T-cell (primary cell): ENCODE results near the gene TRIM14. TPM values are rescaled to one million over a fixed set of nuclear protein-coding genes. Genes with fewer than 3 reads are reported as not detected.
"Not testable (repeated sequence)": the region's sequence is repeated elsewhere in the genome, so short reads cannot be mapped to it uniquely, and the experiment has no call there.

ENCODE experiments used
- ATAC-seq, 4 experiments: fragments of 200-7000 bp in 3 of 4; fragments of 150-1000 bp in 1 of 4; cut with Tn5 transposase; replicated peaks in 1 of 4; 1 replicate in 3 of 4; 2 replicates in 1 of 4; pipeline ENCODE4 v1.10.0; 2021; ENCODE audit warnings: moderate library complexity in 3 of 4, mild to moderate bottlenecking in 2 of 4, moderate number of reproducible peaks in 1 of 4
- CTCF ChIA-PET, 2 donors: fragments of 300-600 bp; sonication (Branson Sonifier 250); formaldehyde crosslinking; loops; one replicate each; lab custom pipeline; 2022; ENCODE audit warnings: antibody characterized with exemption in 2 of 2; lab: Charles Lee
- POLR2A ChIA-PET, 2 donors: fragments of 300-600 bp; sonication (Branson Sonifier 250); formaldehyde crosslinking; loops; one replicate each; lab custom pipeline; 2022; ENCODE audit warnings: antibody characterized with exemption in 2 of 2; lab: Charles Lee
- DNase-seq, 35 experiments: peaks; one replicate each; pipeline versions ENCODE4 v3.0.0 to v3.0.0-alpha.2; 2013 to 2023
- H3K27ac ChIP-seq: one replicate; pipeline ENCODE4 v1.5.1; 2013; ENCODE audit warnings: low read length
- H3K27me3 ChIP-seq, 2 experiments: replicated peaks in 1 of 2; 1 replicate in 1 of 2; 2 replicates in 1 of 2; pipeline versions ENCODE4 v1.6.1 to v1.7.0; 2013; ENCODE audit warnings: low read length in 1 of 2, mixed read lengths in 1 of 2; ENCODE audit not compliant: control insufficient read depth in 2 of 2, insufficient read depth in 2 of 2; ENCODE audit errors: extremely low read depth in 1 of 2
- H3K36me3 ChIP-seq, 2 donors: 1 replicate in 1 of 2; 2 replicates in 1 of 2; pipeline versions ENCODE4 v1.6.1 to v1.7.0; 2013; ENCODE audit warnings: low read length in 1 of 2; ENCODE audit not compliant: control insufficient read depth in 2 of 2, insufficient read depth in 1 of 2; ENCODE audit errors: extremely low read depth in 1 of 2
- H3K4me1 ChIP-seq, 2 experiments: 1 replicate in 1 of 2; 2 replicates in 1 of 2; pipeline versions ENCODE4 v1.6.1 to v1.7.0; 2013; ENCODE audit warnings: low read length in 2 of 2, mixed read lengths in 1 of 2; ENCODE audit not compliant: insufficient read depth in 2 of 2, control insufficient read depth in 1 of 2; ENCODE audit errors: extremely low read depth in 1 of 2
- H3K4me3 ChIP-seq, 2 donors: 1 replicate in 1 of 2; 2 replicates in 1 of 2; pipeline versions ENCODE4 v1.5.1 to v1.7.0; 2013; ENCODE audit warnings: mild to moderate bottlenecking in 2 of 2, low read length in 1 of 2, moderate library complexity in 1 of 2; ENCODE audit not compliant: control insufficient read depth in 1 of 2; ENCODE audit errors: extremely low read depth in 1 of 2
- H3K9me3 ChIP-seq: 2 replicates; pipeline ENCODE4 v1.7.0; 2013
- H3K27ac Mint-ChIP-seq, 2 donors: one replicate each; pipeline ENCODE4 v1.8.0; 2020 to 2021; ENCODE audit warnings: mild to moderate bottlenecking in 2 of 2, mixed read lengths in 2 of 2
- H3K27me3 Mint-ChIP-seq, 2 donors: one replicate each; pipeline ENCODE4 v1.8.0; 2021 to 2022; ENCODE audit warnings: mixed read lengths in 2 of 2
- H3K36me3 Mint-ChIP-seq: one replicate; pipeline ENCODE4 v1.8.0; 2021; ENCODE audit warnings: mixed read lengths
- H3K4me1 Mint-ChIP-seq, 3 donors: one replicate each; pipeline ENCODE4 v1.8.0; 2020 to 2022; ENCODE audit warnings: mixed read lengths in 3 of 3, mild to moderate bottlenecking in 1 of 3
- H3K4me3 Mint-ChIP-seq, 3 donors: one replicate each; pipeline ENCODE4 v1.8.0; 2020 to 2022; ENCODE audit warnings: mild to moderate bottlenecking in 3 of 3, mixed read lengths in 3 of 3, moderate library complexity in 3 of 3
- H3K9me3 Mint-ChIP-seq, 3 donors: one replicate each; pipeline ENCODE4 v1.8.0; 2020 to 2022; ENCODE audit warnings: mixed read lengths in 3 of 3
- WGBS: methylation state at CpG from one replicate; pipeline ENCODE4 v1.1.5; 2013; ENCODE audit warnings: missing lambda C conversion rate; ENCODE audit not compliant: insufficient coverage; 5-methylcytosine and 5-hydroxymethylcytosine counted together
- total RNA-seq, 35 experiments: library from RNA in 6 of 35; stranded (reverse) in 6 of 35; fragments of 120-200 nt in 1 of 35; gene quantifications; one replicate each; pipeline versions ENCODE4 v1.2.1 to v1.2.4 and lab custom pipeline; 2013 to 2026

The TRIM14 gene
- total RNA-seq, 5 donors from 2014 or later (not counting 1 experiment from before 2014, with no cell fraction given) = 75.7 to 98.9 (median 85.3) TPM

DNA sequence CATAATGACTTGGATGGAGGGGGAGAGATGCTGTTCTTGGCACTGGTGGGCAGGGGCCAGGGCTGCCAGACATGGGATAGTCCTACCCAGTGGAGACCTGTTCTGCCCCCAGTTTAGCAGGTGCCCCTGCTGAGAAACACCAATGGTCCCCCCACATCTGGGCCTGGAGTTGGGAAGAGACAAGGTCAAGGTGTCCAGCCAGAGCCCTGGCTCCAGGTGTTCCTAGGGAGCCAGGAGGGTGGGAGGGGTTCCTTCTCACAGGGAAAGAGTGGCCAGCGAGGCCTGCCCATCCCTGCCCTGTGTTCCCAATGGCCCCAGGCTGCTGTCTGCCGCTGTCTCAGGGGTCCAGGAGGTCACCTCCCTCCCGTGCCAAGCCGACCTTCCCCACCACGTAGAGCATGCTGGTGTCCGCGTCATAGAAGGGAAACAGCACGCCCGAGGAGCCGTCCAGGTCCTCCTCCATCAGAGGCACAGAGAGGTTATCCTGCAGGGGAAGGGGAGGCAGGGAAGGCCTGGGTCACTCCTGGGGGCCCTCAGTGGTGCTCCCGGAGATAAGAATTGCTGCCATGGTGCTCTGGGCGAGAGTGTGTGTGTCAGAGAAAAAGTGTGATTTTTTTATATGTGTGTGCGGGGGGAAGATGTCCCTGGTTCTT is 11.7 kb upstream of the TRIM14 start:
- no peaks in the 10 kb centered on the region for H3K9me3 ChIP-seq
- H3K4me3 ChIP-seq = no peak overlapping the region
- CTCF ChIA-PET = interaction anchor here in 1 of 2 donors (1.0 kb wide), 1 partner anchor 57 kb away, joined by 3 read pairs; no protein-coding TSS in a partner anchor
- H3K36me3 Mint-ChIP-seq = peaks cover 36% of the 10 kb centered on the region
- H3K4me1 ChIP-seq = peaks cover 0 to 5% of the 10 kb centered on the region in 2 experiments
- peaks cover 5 to 61% of the 10 kb centered on the region in 2 donors for H3K36me3 ChIP-seq
- H3K27me3 Mint-ChIP-seq = no peaks in the 10 kb centered on the region
- H3K4me3 Mint-ChIP-seq = no peak overlapping the region
- H3K27ac ChIP-seq = no peak overlapping the region
- H3K27me3 ChIP-seq = peaks cover 0 to 2% of the 10 kb centered on the region in 2 experiments
- POLR2A ChIA-PET = no interaction called here
- DNase-seq (no peak), ATAC-seq (no peak)
- 98% methylated on average over 7 of the region's 13 CpGs for WGBS
- H3K9me3 Mint-ChIP-seq = no peaks in the 10 kb centered on the region
- H3K4me1 Mint-ChIP-seq = peaks cover 0 to 12% (median 0%) of the 10 kb centered on the region in 3 donors
- H3K27ac Mint-ChIP-seq = peak overlapping the region; percentile 16 to 55

GRCh38 chr9:98130060-98130459 is 11.0 kb upstream of the TRIM14 start:
- peaks cover 38% of the 10 kb centered on the region for H3K36me3 Mint-ChIP-seq
- peak overlapping the region; percentile 43 to 58 for H3K27ac Mint-ChIP-seq
- H3K9me3 Mint-ChIP-seq, H3K4me3 ChIP-seq, H3K27me3 Mint-ChIP-seq, H3K9me3 ChIP-seq, DNase-seq, H3K4me1 ChIP-seq, H3K27me3 ChIP-seq, ATAC-seq, H3K4me3 Mint-ChIP-seq, H3K27ac ChIP-seq, CTCF ChIA-PET, POLR2A ChIA-PET: not testable (repeated sequence)
- H3K4me1 Mint-ChIP-seq = peaks cover 0 to 12% (median 0%) of the 10 kb centered on the region in 3 donors
- peaks cover 5 to 58% of the 10 kb centered on the region in 2 donors for H3K36me3 ChIP-seq
- WGBS = 93% methylated on average over 4 of the region's 4 CpGs

- peaks cover 5 to 61% of the 10 kb centered on the region in 2 donors for H3K36me3 ChIP-seq
- H3K4me3 ChIP-seq = no peak overlapping the region
- 83% methylated on average over 5 of the region's 10 CpGs for WGBS
- no peaks in the 10 kb centered on the region for H3K9me3 ChIP-seq
- Mint-ChIP-seq H3K9me3 (no peaks in the 10 kb centered on the region), H3K4me1 (peaks cover 0 to 12% (median 0%) of the 10 kb centered on the region in 3 donors), H3K27me3 (no peaks in the 10 kb centered on the region), H3K36me3 (peaks cover 38% of the 10 kb centered on the region), H3K27ac (peak overlapping the region; percentile 66 to 78), H3K4me3 (no peak overlapping the region)
- CTCF ChIA-PET = no interaction called here
- H3K27ac ChIP-seq = no peak overlapping the region
- DNase-seq (no peak), ATAC-seq (no peak)
- POLR2A ChIA-PET = no interaction called here
- H3K4me1 ChIP-seq = peaks cover 0 to 5% of the 10 kb centered on the region in 2 experiments
- H3K27me3 ChIP-seq = no peaks in the 10 kb centered on the region
Measured at GRCh38 chr9:98129451-98129881, 10.4 kb upstream of the TRIM14 start.

GRCh38 chr9:98128316-98128715 is 9.3 kb upstream of the TRIM14 start:
- H3K27me3 Mint-ChIP-seq = no peaks in the 10 kb centered on the region
- peaks cover 3 to 59% of the 10 kb centered on the region in 2 donors for H3K36me3 ChIP-seq
- no peaks in the 10 kb centered on the region for H3K27me3 ChIP-seq
- POLR2A ChIA-PET = interaction anchor here in 1 of 2 donors (0.6 kb wide), 1 partner anchor 155 kb away, joined by 3 read pairs; no protein-coding TSS in a partner anchor
- no peak overlapping the region for H3K4me3 Mint-ChIP-seq
- H3K4me1 Mint-ChIP-seq = peaks cover 0 to 10% (median 0%) of the 10 kb centered on the region in 3 donors
- DNase-seq (no peak), ATAC-seq (no peak)
- H3K27ac ChIP-seq = no peak overlapping the region
- no peak overlapping the region for H3K4me3 ChIP-seq
- H3K36me3 Mint-ChIP-seq = peaks cover 41% of the 10 kb centered on the region
- 97% methylated on average over 16 of the region's 16 CpGs for WGBS
- H3K9me3 Mint-ChIP-seq = no peaks in the 10 kb centered on the region
- peaks cover 0 to 5% of the 10 kb centered on the region in 2 experiments for H3K4me1 ChIP-seq
- no peak overlapping the region for H3K27ac Mint-ChIP-seq
- no peaks in the 10 kb centered on the region for H3K9me3 ChIP-seq
- CTCF ChIA-PET = interaction anchor here in 1 of 2 donors (0.6 kb wide), 1 partner anchor 54 kb away, joined by 3 read pairs; no protein-coding TSS in a partner anchor

GRCh38 chr9:98127226-98127625 is 8.2 kb upstream of the TRIM14 start:
- Histone ChIP-seq H3K9me3 (no peaks in the 10 kb centered on the region), H3K4me3 (no peak overlapping the region), H3K36me3 (peaks cover 3 to 49% of the 10 kb centered on the region in 2 donors), H3K27me3 (no peaks in the 10 kb centered on the region), H3K27ac (no peak overlapping the region), H3K4me1 (peaks cover 0 to 13% of the 10 kb centered on the region in 2 experiments)
- Mint-ChIP-seq H3K9me3 (no peaks in the 10 kb centered on the region), H3K27ac (no peak overlapping the region), H3K4me1 (peaks cover 8 to 14% (median 8%) of the 10 kb centered on the region in 3 donors), H3K27me3 (no peaks in the 10 kb centered on the region), H3K36me3 (peaks cover 41% of the 10 kb centered on the region), H3K4me3 (no peak overlapping the region)
- ChIA-PET CTCF (interaction anchor here in 1 of 2 donors (0.7 kb wide), 1 partner anchor 242 kb away, joined by 15 read pairs; no protein-coding TSS in a partner anchor), POLR2A (no interaction called here)
- DNase-seq (no peak), ATAC-seq (no peak)
- 97% methylated on average over 5 of the region's 8 CpGs for WGBS

DNA sequence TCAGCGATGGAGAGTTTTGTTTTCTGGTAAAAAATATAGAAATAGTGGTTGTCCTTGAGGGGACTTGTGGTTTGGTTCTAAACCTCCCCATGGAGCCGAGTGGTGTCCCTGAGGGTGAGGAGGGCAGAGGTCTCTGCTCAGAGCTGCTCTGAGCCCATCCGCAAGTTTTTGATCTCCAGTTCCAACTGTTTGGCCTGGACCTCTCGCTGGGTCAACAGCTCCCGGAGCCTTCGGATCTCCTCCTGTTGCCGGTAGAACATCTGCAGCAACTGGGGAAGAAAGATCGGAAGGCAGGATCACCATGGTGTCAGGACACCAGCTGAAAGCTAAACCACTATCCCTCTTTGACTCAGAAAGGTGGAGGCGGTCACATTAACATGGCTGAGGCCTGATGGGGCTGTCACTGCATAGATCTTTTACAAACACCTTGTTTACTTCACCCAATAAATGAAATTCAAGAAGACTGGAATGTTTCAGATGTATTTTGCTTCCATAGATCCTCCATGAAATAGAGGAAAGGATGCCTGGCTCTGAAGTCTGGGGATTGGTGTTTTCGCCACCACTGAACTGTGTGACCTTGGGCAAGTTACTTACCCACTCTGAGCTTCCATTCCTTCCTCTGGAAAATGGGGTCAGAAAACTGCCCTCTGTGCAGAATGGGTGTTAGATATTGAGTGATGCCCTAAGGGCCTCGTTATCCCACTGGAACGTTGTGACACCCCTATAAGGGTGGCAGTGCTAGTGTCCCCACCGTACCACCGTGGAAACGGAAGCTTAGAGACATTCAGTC is 5.8 kb upstream of the TRIM14 start:
- H3K9me3 Mint-ChIP-seq = no peaks in the 10 kb centered on the region
- POLR2A ChIA-PET = interaction anchor here in 1 of 2 donors (0.6 kb wide), 1 partner anchor 23 kb away, joined by 5 read pairs; no protein-coding TSS in a partner anchor
- Histone ChIP-seq H3K9me3 (no peaks in the 10 kb centered on the region), H3K27ac (no peak overlapping the region), H3K36me3 (peaks cover 3 to 35% of the 10 kb centered on the region in 2 donors), H3K4me3 (no peak overlapping the region), H3K4me1 (peaks cover 17 to 35% of the 10 kb centered on the region in 2 experiments), H3K27me3 (no peaks in the 10 kb centered on the region)
- 95% methylated on average over 13 of the region's 15 CpGs for WGBS
- CTCF ChIA-PET = interaction anchor here in 1 of 2 donors (0.7 kb wide), 2 partner anchors 65 to 92 kb away, joined by 3 to 4 read pairs; no protein-coding TSS in a partner anchor
- H3K27ac Mint-ChIP-seq = peak overlapping the region in 1 of 2 donors; percentile 80
- ATAC-seq (no peak), DNase-seq (no peak)
- H3K36me3 Mint-ChIP-seq = peaks cover 25% of the 10 kb centered on the region
- peaks cover 31 to 36% (median 31%) of the 10 kb centered on the region in 3 donors for H3K4me1 Mint-ChIP-seq
- H3K27me3 Mint-ChIP-seq = no peaks in the 10 kb centered on the region
- H3K4me3 Mint-ChIP-seq = no peak overlapping the region
